ENCODE data around the gene IL36RN.

DNA sequence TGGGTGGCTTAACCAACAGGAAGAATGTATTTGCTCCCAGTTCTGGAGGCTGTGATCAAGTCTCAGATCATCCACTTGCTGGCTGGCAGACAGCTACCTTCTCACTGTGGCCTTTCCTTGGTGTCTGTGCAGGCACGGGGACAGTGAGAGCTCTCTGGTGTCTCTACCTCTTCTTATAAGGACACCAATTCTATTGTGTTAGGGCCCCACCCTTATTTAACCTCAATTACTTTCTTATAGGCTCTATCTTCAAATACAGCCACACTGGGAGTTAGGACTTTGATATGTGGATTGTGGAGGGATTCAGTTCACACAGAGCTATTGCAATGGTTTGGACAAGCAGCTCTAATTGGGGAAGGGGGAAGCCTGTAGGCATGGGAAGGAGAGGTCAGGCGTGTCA lies 43.1 kb downstream of the IL36RN start:
- no peak for TF ChIP-seq GATA3 (IDR thresholded peaks at IDR 0.05; ENCODE audit: low read depth, low read length)
- no peak for TF ChIP-seq GATA2 (IDR thresholded peaks at IDR 0.05; ENCODE audit: low read depth, low read length)

Measured in SH-SY5Y (cell line).